Frontal cortex (tissue), 4 donors: ENCODE measurements around the gene DSCAM. TPM values are rescaled to one million over a fixed set of nuclear protein-coding genes. Genes with fewer than 3 reads are reported as not detected.

Experiments
- DNase-seq, 2 donors: peaks; one replicate each; pipeline ENCODE4 v3.0.0; 2012; ENCODE audit warnings: low spot score in 2 of 2
- FAIRE-seq: peaks from 2 replicates; lab custom pipeline; 2012; peaks lifted over from hg19 to GRCh38; lab: Jason Lieb, UNC
- total RNA-seq: library from RNA; depleted of rRNA; stranded (reverse); fragments of >200 nt; gene quantifications from one replicate; pipeline ENCODE4 v1.2.3, GENCODE V29; 2014
- donor health status: control.
- donor health status: control.
- donor health status: control.

Gene DSCAM
- total RNA-seq, 1 donor from 2014 or later = 11.8 TPM

DNA sequence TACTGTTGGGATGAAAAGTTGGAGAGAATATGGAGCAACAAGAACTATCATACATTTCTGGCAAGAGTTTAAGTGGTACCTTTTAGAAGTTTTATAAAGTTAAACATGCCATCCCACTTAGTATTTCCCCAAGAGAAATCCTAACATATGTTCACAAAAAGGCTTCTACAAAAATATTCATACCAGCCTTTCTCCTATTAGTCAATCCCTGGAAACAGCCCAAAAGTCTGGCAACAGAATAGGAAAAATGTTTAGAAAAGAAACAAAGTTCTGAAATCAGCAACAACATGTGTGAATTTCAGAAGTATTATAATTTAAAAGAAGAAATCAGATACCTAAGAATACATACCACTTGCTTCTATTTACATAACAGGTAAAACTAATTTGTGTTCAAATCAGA, 271.0 kb downstream of the DSCAM start:
- DNase-seq (no peak), FAIRE-seq (no peak)

- FAIRE-seq (no peak), DNase-seq (no peak)
Observed at GRCh38 chr21:40569357-40569756, 277.6 kb downstream of the DSCAM start.

DNA sequence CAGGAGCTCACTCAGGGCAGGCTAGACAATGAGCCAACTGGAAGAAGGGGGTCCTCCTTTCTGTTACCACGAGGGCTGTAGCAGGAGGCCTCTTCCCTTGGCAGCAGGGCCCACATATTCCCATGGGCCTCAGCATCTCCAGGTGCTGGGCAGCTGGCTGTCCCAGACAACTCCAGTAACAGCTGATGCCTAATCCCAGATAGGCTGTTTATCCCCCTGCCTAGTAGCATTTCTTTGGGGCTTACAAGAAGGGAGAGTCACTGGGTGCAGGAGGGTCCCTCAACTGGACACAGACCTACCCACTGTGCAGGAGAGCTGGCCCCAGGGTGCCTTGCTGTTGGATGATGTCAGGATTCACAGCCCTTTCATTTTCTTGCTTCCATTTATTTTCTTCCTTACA, 278.2 kb downstream of the DSCAM start:
- no peak for DNase-seq
- no peak for FAIRE-seq

GRCh38 chr21:40567501-40567900, 279.5 kb downstream of the DSCAM start:
- DNase-seq (no peak), FAIRE-seq (no peak)

- FAIRE-seq (no peak), DNase-seq (no peak)
Observed at GRCh38 chr21:40566486-40566885, 280.5 kb downstream of the DSCAM start.

GRCh38 chr21:40564318-40564717, 282.6 kb downstream of the DSCAM start:
- DNase-seq (no peak), FAIRE-seq (no peak)

GRCh38 chr21:40563900-40564299, 283.1 kb downstream of the DSCAM start:
- no peak for FAIRE-seq

DNA sequence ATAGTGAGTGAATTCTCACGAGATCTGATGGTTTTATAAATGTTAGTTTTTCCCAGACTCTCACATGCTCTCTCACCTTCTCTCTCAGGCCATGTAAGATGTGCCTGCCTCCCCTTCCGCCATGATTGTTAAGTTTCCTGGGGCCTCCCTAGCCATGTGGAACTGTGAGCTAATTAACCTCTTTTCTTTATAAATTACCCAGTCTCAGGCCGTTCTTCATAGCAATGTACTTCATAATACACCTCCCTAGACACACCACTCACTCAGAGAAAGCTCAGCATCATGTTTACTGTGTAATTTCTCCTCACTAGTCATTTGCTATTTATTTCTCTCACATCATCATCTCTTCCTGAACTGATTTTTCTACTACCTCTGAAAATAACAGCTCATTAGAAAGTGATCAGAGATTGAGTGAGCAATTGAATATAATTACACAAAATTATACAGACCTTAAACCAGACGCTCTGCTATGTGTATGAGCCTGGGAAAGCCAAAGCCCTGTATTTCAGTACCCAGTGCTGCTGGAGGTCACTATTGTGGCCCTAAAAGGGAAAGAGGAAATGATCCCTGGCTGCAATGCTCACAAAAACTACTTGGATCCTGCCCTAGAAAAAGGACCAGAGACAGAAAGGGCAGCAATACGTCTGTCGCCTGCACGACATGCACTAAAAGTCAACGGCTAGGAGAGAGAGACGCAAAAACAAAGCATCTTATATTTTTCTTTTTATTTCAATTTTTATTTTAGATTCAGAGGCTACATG, 284.5 kb downstream of the DSCAM start:
- FAIRE-seq = no peak
- DNase-seq = no peak

More at GRCh38 chr21:40563900-40564299, 283.1 kb downstream of the DSCAM start:
- DNase-seq = no peak

DNA sequence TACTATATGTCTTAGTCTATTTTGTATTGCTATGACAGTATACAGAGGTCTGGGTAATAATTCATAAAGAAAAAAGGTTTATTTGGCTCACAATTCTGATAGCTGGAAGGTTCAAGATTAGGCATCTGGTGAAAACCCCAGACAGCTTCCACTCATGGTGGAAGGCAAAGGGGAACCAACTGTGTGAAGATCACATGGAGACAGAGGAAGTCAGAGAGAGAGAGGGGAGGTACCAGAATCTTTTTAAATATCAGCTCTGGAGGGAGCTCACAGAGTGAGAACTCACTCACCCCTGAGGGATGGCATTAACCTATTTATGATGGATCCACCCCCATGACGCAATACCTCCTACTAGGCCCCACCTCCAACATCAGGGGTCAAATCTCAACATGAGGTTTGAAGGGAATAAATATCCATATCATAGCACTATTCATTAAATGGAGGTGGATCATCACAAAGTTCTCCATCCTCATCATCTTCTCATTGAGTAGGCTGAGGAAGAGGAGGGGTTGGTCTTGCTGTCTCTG, 290.5 kb downstream of the DSCAM start:
- FAIRE-seq (no peak), DNase-seq (no peak)

DNA sequence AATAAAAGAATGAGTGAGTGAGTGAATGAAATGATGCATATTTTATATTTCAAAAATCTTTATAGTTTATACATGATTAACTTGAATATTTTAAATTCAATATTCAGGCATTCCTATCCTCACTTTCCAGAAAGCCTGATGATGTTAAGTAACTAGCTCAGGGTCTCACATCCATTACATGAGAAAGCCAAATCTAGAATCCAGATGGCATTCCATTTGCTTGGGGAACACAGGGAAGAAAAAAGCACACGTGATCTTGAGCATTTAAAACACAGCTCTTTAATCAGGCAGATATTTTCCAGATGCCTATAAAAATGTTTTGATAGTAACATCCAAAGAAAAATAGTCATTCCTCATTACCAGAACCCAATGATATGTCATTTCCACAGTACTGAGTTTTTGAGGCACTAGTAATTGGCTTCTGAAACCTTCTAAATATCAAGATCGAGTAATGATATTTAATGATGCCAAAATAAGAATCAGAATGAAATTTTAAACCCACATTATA, 291.9 kb downstream of the DSCAM start:
- no peak for DNase-seq
- no peak for FAIRE-seq

- no peak for DNase-seq
- no peak for FAIRE-seq
Observed at GRCh38 chr21:40553781-40554180, 293.2 kb downstream of the DSCAM start.

GRCh38 chr21:40547906-40548513, 298.9 kb downstream of the DSCAM start:
- FAIRE-seq (no peak), DNase-seq (no peak)

DNA sequence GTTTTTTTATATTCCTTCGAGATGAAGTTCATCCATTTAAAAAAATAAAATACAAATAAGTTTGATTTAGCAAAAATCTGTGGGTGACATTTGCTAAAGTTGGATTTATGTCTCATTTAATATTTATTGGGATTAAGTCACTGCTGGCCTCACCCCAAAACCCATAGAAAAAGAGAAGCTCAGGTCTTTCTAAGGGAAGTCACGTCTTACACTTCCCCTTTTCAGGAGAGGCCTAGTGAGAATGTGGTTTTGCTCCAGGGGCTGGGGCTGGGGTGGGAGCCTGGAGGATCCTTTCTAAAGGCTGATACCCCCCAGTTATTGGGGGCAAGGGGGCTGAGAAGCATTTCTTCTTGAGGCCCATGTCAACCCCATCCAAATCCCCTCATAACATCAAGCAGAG, 300.3 kb downstream of the DSCAM start:
- no peak for DNase-seq
- no peak for FAIRE-seq

GRCh38 chr21:40540216-40540615, 306.7 kb downstream of the DSCAM start:
- DNase-seq (no peak), FAIRE-seq (no peak)

DNA sequence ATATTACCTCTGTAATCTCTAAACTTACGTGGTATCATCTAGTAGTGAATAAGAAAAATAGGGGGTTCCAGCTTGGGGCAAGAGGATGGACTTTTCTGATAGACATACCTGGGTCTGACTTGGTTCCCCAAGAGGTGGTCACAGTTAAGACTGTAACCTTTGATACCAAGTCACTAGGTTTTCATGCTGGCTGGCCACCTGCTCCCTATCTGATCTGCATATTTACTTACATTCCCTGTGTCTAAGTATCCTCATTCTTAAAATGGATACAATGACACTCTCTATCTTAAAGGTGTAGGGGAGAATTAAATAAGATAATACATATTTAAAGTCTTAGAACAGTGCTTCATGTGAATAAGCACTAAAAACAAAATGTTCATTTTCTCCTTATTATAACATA, 312.1 kb downstream of the DSCAM start:
- DNase-seq (no peak), FAIRE-seq (no peak)

DNA sequence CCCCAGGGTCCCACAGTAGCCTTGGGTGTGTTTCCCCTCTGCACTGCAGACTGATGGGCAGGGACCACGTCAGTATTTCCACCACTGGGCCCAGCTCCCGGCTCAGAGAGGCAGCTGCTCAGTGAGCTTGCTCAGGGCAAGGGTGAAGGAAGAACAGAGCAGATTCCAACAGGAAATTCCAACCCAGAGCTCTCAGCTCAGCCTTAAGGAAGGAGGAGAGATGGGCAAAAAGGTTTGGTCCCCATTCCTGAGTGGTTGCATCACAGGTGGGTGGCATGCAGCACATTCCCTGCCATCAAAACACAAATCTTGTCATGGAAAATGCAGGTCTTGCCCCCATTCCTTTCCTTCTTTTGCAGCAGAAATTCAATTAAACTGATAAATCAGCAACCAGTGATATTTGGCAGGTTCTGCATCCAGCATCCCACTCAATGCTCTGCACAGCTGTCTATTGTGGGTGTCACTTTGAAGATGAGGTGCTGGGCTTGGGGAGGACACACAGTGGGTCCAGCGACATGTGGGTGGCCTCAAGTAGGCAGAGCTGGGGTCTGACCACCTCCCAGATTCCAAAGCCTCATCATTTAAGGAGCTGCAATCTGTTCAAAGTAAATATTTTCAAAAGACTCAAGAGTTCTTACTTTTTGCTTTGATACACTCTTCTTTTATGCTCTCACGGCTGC, 315.4 kb downstream of the DSCAM start:
- DNase-seq = no peak
- FAIRE-seq = no peak

- no peak for FAIRE-seq
- no peak for DNase-seq
Observed at GRCh38 chr21:40531016-40531415, 315.9 kb downstream of the DSCAM start.

DNA sequence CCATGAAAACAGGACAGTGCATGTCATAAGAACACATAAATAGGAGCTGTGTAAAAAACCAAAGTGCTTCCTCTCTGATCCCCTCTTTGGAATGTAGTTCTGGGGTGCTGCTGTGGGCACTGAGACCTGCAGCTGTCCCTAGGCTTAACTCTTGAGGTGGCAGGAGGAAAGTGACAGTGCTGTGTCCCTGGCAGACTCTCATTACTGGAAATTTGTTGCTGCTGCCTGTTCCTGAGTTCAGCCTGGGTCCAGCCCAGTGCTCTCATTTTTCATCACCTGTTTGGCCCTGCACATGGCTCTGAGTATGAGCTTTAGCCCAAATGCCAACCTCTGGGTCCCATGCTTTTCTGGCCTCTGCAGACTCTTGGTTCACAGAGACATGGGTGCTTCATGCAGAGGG, 329.3 kb downstream of the DSCAM start:
- DNase-seq (no peak), FAIRE-seq (no peak)

- no peak for DNase-seq
- FAIRE-seq = no peak
Observed at GRCh38 chr21:40516335-40516734, 330.6 kb downstream of the DSCAM start.

DNA sequence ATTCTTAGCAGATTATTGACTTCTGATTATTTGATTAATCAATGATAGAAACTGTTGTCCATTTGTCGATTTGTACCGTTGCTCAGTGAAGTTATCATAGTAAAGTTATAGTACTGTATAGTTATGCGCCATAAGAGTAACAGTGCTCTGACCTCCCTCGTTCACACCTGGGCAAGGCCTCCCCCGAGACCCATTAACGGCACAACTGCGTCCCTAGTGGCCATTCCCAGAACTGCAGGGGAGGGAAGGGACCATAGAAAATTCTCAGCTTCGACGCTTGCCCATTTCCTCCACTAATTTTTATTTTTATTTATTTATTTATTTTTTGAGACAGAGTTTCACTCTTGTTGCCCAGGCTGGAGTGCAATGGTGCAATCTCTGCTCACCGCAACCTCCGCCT, 334.4 kb downstream of the DSCAM start:
- no peak for FAIRE-seq

DNA sequence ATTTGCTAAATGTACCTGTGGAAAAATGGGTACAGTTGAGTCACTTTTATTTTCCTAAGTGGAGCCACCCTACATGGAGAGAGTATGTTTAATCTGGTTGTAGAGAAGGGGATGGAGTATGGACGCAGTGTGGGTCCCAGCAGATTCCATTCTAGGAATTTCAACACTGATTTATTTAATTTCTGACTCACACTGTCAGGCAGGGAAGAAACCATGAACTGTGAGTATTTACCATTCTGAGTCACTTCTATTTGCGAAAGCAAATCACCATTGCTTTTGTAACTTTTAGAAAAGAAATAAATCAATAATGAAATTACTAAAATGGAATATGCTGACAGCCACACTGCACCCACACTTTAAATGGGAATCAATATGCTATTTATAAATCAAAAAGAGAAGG, 339.0 kb downstream of the DSCAM start:
- DNase-seq (no peak), FAIRE-seq (no peak)

More for the DNA sequence above, 334.4 kb downstream of the DSCAM start:
- DNase-seq = no peak
